Hepatocyte (in vitro differentiated cells): ENCODE measurements around the gene RABGAP1L. TPM values are rescaled to one million over a fixed set of nuclear protein-coding genes. Genes with fewer than 3 reads are reported as not detected.

Experiments
- DNase-seq: peaks from one replicate; pipeline ENCODE4 v3.0.0-alpha.2; 2016; ENCODE audit warnings: low spot score
- H2AFZ ChIP-seq: fragments of 200-600 bp; sonication (generic); 2 replicates; pipeline ENCODE4 v1.6.0; 2016; ENCODE audit warnings: antibody characterized with exemption, mild to moderate bottlenecking
- H3K27ac ChIP-seq: fragments of 200-600 bp; sonication (generic); 2 replicates; pipeline ENCODE4 v1.5.1; 2016; ENCODE audit warnings: mild to moderate bottlenecking
- H3K27me3 ChIP-seq: fragments of 200-600 bp; sonication (generic); 2 replicates; pipeline ENCODE4 v1.6.1; 2016
- H3K36me3 ChIP-seq: fragments of 200-600 bp; sonication (generic); replicated peaks from 2 replicates; pipeline ENCODE4 v1.5.1; 2016; ENCODE audit warnings: low read depth; ENCODE audit not compliant: insufficient read depth
- H3K4me1 ChIP-seq: fragments of 200-600 bp; sonication (generic); 2 replicates; pipeline ENCODE4 v1.5.1; 2016; ENCODE audit warnings: mild to moderate bottlenecking, moderate library complexity; ENCODE audit not compliant: insufficient read depth
- H3K4me2 ChIP-seq: fragments of 200-600 bp; sonication (generic); 2 replicates; pipeline ENCODE4 v1.6.0; 2016
- H3K4me3 ChIP-seq: fragments of 200-600 bp; sonication (generic); 2 replicates; pipeline ENCODE4 v1.5.1; 2016; ENCODE audit warnings: mild to moderate bottlenecking
- H3K79me2 ChIP-seq: fragments of 200-600 bp; sonication (generic); 2 replicates; pipeline ENCODE4 v1.6.0; 2017; ENCODE audit warnings: mild to moderate bottlenecking
- H3K9me2 ChIP-seq: fragments of 200-600 bp; sonication (generic); replicated peaks from 2 replicates; pipeline ENCODE4 v1.6.0; 2017; ENCODE audit warnings: mild to moderate bottlenecking; ENCODE audit not compliant: insufficient read depth
- H3K9me3 ChIP-seq: fragments of 200-600 bp; sonication (generic); 2 replicates; pipeline ENCODE4 v1.5.1; 2016; ENCODE audit warnings: low read depth, mild to moderate bottlenecking
- H4K20me1 ChIP-seq: fragments of 200-600 bp; sonication (generic); 2 replicates; pipeline ENCODE4 v1.6.0; 2016; ENCODE audit warnings: mild to moderate bottlenecking; ENCODE audit not compliant: insufficient read depth, poor library complexity, severe bottlenecking
- EZH2 ChIP-seq: fragments of 200-600 bp; sonication (generic); IDR thresholded peaks from 2 replicates; pipeline ENCODE4 v1.6.1; 2016; ENCODE audit warnings: antibody characterized with exemption, mild to moderate bottlenecking, borderline replicate concordance
- EZH2phosphoT487 ChIP-seq: fragments of 200-600 bp; sonication (generic); IDR thresholded peaks from one replicate; pipeline ENCODE4 v1.6.1; 2018; ENCODE audit warnings: antibody characterized with exemption, mild to moderate bottlenecking, low read depth, moderate library complexity; ENCODE audit not compliant: unreplicated experiment, severe bottlenecking
- WGBS: methylation state at CpG from one replicate; pipeline ENCODE4 v1.1.6; 2016; ENCODE audit warnings: low lambda C conversion rate; ENCODE audit errors: missing lambda C conversion rate; 5-methylcytosine and 5-hydroxymethylcytosine counted together
- polyA plus RNA-seq: library from polyadenylated mRNA; unstranded; fragments of >200 nt; fragmentation: Nextera tagmentation; extraction: Ambion mirVana; gene quantifications from 2 replicates; pipeline ENCODE4 v1.2.1, GENCODE V29; 2016
- total RNA-seq: library from RNA; depleted of rRNA; stranded (reverse); fragments of >200 nt; gene quantifications from 2 replicates; pipeline ENCODE4 v1.2.3, GENCODE V29; 2014
- TF ChIP-seq, protein P1 (sequence below): fragments of 200-600 bp; sonication (generic); IDR thresholded peaks from 2 replicates; pipeline ENCODE4 v1.5.1; 2016; ENCODE audit warnings: antibody characterized with exemption, mild to moderate bottlenecking; ENCODE audit not compliant: poor library complexity

The RABGAP1L gene
- total and polyA plus RNA-seq, 2 experiments from 2014 or later = 15.0 to 41.8 TPM

DNA sequence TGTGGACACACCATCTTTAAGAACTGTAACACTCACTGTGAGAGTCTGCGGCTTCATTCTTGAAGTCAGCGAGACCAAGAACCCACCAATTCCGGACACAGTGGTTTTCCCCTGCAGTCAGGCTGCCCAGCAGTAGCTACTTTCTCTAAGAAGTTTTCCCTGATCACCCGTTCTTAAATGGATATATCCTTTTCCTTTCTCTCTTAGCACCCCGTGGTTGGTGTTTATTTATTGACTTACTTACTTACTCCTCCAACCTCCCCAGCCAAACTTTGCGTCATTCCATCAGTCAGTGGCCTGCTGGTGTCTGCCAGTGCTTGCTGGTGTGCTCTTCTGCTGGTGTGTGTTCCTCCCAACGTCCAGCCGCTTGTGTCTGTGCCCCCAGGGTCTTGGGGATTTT lies 553.2 kb downstream of the RABGAP1L start:
- Histone ChIP-seq H3K27ac (no peak overlapping the region), H3K9me3 (no peaks in the 10 kb centered on the region), H3K4me3 (no peak overlapping the region), H3K79me2 (no peaks in the 10 kb centered on the region), H2AFZ (no peak overlapping the region), H3K27me3 (no peaks in the 10 kb centered on the region), H4K20me1 (no peaks in the 10 kb centered on the region), H3K36me3 (no peaks in the 10 kb centered on the region), H3K9me2 (no peaks in the 10 kb centered on the region), H3K4me1 (no peaks in the 10 kb centered on the region), H3K4me2 (no peak overlapping the region)
- DNase-seq = no peak
- WGBS = 93% methylated on average over 8 of the region's 8 CpGs
- TF ChIP-seq EZH2phosphoT487 (no peak), EZH2 (no peak)
- TF ChIP-seq, protein P1, sequence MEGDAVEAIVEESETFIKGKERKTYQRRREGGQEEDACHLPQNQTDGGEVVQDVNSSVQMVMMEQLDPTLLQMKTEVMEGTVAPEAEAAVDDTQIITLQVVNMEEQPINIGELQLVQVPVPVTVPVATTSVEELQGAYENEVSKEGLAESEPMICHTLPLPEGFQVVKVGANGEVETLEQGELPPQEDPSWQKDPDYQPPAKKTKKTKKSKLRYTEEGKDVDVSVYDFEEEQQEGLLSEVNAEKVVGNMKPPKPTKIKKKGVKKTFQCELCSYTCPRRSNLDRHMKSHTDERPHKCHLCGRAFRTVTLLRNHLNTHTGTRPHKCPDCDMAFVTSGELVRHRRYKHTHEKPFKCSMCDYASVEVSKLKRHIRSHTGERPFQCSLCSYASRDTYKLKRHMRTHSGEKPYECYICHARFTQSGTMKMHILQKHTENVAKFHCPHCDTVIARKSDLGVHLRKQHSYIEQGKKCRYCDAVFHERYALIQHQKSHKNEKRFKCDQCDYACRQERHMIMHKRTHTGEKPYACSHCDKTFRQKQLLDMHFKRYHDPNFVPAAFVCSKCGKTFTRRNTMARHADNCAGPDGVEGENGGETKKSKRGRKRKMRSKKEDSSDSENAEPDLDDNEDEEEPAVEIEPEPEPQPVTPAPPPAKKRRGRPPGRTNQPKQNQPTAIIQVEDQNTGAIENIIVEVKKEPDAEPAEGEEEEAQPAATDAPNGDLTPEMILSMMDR = no peak

GRCh38 chr1:174713796-174714195 lies 554.5 kb downstream of the RABGAP1L start:
- 84% methylated on average over 1 of the region's 1 CpG for WGBS

DNA sequence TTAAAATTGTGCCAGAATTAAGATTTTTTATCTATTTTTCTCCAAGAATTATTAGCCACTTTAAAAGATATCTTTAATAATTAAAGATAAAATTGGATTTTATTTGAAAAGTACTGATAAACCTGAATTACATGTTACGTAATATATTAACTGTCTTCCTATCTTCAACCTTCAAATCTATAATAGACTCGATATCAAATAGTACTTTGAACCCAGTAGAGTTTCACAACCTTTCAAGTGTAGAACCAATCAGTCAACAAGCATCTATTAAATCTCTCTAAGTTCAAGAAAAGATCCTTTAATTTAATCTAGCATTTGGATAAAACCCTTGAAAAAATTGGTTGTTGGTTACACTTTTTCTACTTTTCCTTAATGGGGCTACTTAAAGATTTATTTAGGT lies 559.9 kb downstream of the RABGAP1L start:
- H3K79me2 ChIP-seq = no peaks in the 10 kb centered on the region
- no peak for TF ChIP-seq EZH2phosphoT487
- TF ChIP-seq, protein P1 = no peak
- H4K20me1 ChIP-seq = no peaks in the 10 kb centered on the region
- H3K4me3 ChIP-seq = no peak overlapping the region
- no peak overlapping the region for H3K4me2 ChIP-seq
- H3K9me3 ChIP-seq = no peaks in the 10 kb centered on the region
- no peaks in the 10 kb centered on the region for H3K9me2 ChIP-seq
- no peak overlapping the region for H2AFZ ChIP-seq
- no peak for DNase-seq
- H3K27me3 ChIP-seq = no peaks in the 10 kb centered on the region
- H3K36me3 ChIP-seq = no peaks in the 10 kb centered on the region
- H3K4me1 ChIP-seq = no peaks in the 10 kb centered on the region
- no peak overlapping the region for H3K27ac ChIP-seq
- WGBS = 92% methylated on average over 2 of the region's 2 CpGs

More at GRCh38 chr1:174713796-174714195, 554.5 kb downstream of the RABGAP1L start:
- H3K79me2 ChIP-seq = no peaks in the 10 kb centered on the region
- TF ChIP-seq, protein P1 = no peak
- H3K9me2 ChIP-seq = no peaks in the 10 kb centered on the region
- no peak overlapping the region for H2AFZ ChIP-seq
- H3K27ac ChIP-seq = no peak overlapping the region
- no peaks in the 10 kb centered on the region for H4K20me1 ChIP-seq
- H3K4me1 ChIP-seq = no peaks in the 10 kb centered on the region
- H3K4me3 ChIP-seq = no peak overlapping the region
- no peak overlapping the region for H3K4me2 ChIP-seq
- no peak for DNase-seq
- H3K9me3 ChIP-seq = no peaks in the 10 kb centered on the region
- H3K27me3 ChIP-seq = no peaks in the 10 kb centered on the region
- H3K36me3 ChIP-seq = no peaks in the 10 kb centered on the region

DNA sequence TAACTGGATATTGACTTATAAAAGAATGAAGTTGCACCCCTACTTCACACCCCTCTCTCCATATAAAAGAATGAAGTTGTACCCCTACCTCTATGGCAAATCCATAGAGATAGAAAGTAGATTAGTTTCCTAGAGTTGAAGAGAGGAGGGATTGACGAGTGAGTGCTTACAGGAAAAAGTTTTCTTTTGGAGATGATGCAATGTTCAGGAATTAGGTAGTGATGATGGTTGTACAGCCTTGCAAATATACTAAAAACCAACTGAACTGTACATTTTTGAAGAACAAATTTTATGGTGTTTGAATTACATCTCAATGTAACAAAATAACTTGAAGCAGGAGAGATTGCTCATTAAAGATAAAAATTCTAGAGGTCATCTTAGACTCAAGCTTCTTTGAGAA lies 561.3 kb downstream of the RABGAP1L start:
- WGBS = 88% methylated on average over 1 of the region's 1 CpG
- no peak for DNase-seq
- no peaks in the 10 kb centered on the region for H3K9me2 ChIP-seq
- no peak overlapping the region for H2AFZ ChIP-seq
- no peaks in the 10 kb centered on the region for H3K27me3 ChIP-seq
- H3K36me3 ChIP-seq = no peaks in the 10 kb centered on the region
- no peaks in the 10 kb centered on the region for H3K4me1 ChIP-seq
- H3K4me3 ChIP-seq = no peak overlapping the region
- H3K9me3 ChIP-seq = no peaks in the 10 kb centered on the region
- no peak overlapping the region for H3K27ac ChIP-seq
- no peaks in the 10 kb centered on the region for H4K20me1 ChIP-seq
- H3K4me2 ChIP-seq = no peak overlapping the region
- H3K79me2 ChIP-seq = no peaks in the 10 kb centered on the region
- no peak for TF ChIP-seq EZH2phosphoT487
- TF ChIP-seq, protein P1 = no peak
- no peak for TF ChIP-seq EZH2
